ENCODE data around the gene TBL1X.
"Not testable (repeated sequence)": the region's sequence is repeated elsewhere in the genome, so short reads cannot be mapped to it uniquely, and the experiment has no call there.

The TBL1X gene

DNA sequence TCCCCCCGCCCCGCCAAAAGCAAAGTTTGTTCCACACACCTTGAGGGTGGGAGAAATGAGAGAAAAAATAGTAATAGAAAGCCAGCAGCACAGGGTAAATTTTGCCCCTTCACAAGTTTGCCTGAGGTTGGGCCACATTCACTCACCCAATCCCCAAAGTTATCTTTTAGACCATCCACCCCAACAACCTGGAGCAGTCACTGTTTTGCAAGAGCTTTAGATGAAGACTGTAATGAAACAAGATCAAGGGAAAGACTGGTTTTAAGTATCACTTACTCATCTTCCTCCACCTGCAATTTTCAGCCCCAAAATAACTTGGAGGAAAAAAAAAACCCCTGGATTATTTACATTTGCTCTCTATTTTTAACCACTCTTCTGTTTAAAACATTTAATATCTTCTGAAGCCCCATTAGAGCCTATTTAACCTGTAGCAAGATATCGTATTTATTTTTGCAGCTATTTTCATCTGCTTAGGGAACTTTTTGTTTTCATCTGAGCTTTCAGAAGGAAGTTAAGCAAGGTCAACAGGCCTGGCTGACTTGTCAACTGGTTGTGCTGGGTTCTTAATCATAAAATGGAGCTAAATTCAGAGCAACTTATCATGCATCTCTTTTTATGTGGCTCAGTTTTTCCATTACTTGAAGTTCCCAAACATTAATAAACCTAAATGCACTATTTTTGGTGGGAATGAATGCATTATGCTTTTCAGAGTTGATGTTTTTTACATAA is 24.6 kb upstream of the TBL1X start:
- no peak for DNase-seq (ENCODE audit: extremely low spot score)
- POLR2A ChIA-PET = no interaction called here
- CTCF ChIA-PET = no interaction called here
- TF ChIP-seq, protein P1, sequence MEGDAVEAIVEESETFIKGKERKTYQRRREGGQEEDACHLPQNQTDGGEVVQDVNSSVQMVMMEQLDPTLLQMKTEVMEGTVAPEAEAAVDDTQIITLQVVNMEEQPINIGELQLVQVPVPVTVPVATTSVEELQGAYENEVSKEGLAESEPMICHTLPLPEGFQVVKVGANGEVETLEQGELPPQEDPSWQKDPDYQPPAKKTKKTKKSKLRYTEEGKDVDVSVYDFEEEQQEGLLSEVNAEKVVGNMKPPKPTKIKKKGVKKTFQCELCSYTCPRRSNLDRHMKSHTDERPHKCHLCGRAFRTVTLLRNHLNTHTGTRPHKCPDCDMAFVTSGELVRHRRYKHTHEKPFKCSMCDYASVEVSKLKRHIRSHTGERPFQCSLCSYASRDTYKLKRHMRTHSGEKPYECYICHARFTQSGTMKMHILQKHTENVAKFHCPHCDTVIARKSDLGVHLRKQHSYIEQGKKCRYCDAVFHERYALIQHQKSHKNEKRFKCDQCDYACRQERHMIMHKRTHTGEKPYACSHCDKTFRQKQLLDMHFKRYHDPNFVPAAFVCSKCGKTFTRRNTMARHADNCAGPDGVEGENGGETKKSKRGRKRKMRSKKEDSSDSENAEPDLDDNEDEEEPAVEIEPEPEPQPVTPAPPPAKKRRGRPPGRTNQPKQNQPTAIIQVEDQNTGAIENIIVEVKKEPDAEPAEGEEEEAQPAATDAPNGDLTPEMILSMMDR (IDR thresholded peaks at IDR 0.05; ENCODE audit: control extremely low read depth, extremely low read depth, low read depth, missing control alignments) = no peak

DNA sequence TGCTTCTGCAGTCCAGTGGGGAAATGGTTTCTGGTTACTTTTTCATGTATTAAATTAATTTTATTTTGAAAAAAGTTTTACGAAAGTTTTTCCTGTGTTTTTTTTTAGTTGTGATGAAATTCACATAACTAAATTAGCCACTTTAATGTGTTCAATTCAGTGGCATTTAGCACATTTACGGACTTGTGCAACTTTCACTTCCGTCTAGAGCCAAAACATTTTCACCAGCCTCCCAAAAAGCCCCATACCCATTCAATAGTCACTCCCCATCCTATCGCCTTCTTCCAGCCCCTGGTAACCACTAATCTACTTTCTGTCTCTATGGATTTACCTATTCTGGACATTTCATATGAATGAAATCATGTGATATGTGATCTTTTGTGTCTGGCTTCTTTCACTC is 22.8 kb upstream of the TBL1X start:
- DNase-seq (ENCODE audit: extremely low spot score) = no peak
- TF ChIP-seq, protein P1 (IDR thresholded peaks at IDR 0.05; ENCODE audit: control extremely low read depth, extremely low read depth, low read depth, missing control alignments) = no peak
- CTCF ChIA-PET = no interaction called here
- POLR2A ChIA-PET = no interaction called here

DNA sequence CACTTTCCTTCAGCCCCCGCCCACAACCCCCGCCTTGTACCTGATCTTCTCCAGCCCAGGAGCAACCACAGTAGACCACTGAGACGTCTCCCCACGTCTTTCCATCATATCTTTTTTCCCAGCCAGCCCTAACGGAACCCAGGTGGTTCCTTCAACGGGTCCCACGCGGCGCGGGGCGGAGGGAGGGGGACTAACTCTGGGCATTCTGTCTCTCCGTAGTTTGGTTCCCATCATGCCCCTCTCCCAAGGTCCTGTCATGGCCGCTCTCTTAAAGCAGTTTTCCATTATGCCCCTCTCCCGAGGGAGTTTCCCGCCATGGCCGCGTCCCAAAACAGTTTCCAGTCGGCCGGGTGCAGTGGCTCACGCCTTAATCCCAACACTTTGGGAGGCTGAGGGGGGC is 21.5 kb upstream of the TBL1X start:
- POLR2A ChIA-PET = no interaction called here

DNA sequence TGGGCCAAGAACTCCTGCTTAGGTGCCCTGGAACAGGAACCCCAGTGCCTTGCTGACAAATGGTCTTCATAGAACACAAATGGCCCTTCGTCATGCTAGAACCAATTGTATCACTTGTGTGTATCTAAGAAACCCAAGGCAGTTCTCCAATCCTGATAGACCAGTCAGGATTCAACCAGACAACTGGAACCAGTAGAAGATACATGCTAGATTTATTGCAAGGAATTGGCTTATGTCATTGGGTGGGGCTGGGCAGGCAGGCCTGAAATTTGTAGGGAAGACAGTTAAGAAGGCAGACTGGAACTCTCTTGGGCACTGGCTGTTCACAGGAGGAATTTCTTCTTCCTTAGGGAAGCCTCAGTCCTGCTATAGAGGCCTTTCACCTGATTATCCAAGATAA is 17.0 kb upstream of the TBL1X start:
- CTCF ChIA-PET = no interaction called here
- TF ChIP-seq, protein P1 (IDR thresholded peaks at IDR 0.05; ENCODE audit: control extremely low read depth, extremely low read depth, low read depth, missing control alignments) = no peak

More for the DNA sequence above, 21.5 kb upstream of the TBL1X start:
- TF ChIP-seq, protein P1 (IDR thresholded peaks at IDR 0.05; ENCODE audit: control extremely low read depth, extremely low read depth, low read depth, missing control alignments) = no peak
- no peak for DNase-seq (ENCODE audit: extremely low spot score)
- CTCF ChIA-PET = no interaction called here

DNA sequence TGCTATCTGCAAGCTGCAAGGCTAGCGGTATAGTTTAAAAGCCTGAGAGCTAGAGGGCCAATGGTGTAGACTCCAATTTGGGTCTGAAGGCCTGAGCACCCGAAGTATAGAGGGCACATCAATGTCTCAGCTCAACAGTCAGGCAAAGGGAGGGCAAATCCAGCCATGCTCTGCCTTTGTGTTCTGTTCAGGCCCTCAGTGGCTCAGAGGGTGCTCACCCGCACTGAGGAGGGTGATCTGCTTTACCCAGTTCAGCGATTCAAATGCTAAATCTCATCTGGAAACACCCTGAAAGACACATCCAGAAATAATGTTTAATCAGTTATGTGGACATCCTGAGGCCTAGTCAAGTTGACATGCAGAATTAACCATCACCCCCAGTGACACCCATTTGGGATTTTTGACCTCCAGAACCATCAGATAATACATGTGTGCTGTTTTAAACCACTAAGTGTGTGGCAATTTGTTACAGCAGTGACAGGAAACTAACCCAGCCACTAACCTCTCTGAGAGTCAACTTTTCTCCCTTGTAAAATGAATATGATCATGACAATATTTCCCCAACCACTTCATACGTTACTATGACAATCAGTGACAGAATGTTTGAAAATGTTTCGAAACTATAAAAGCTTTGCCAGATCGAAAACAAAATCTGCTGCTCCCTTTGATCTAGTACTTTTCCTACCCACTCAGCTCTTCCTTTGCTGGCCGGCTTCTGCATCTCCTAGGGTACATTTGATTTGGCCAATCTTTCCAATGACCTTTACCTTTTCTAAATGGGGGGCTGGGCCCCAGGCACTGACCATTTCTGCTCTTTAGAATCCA is 8.4 kb upstream of the TBL1X start:
- ChIA-PET CTCF (no interaction called here), POLR2A (no interaction called here)
- TF ChIP-seq, protein P1 (IDR thresholded peaks at IDR 0.05; ENCODE audit: control extremely low read depth, extremely low read depth, low read depth, missing control alignments) = no peak
- DNase-seq (ENCODE audit: extremely low spot score) = no peak

More for the DNA sequence above, 17.0 kb upstream of the TBL1X start:
- POLR2A ChIA-PET = no interaction called here
- no peak for DNase-seq (ENCODE audit: extremely low spot score)

DNA sequence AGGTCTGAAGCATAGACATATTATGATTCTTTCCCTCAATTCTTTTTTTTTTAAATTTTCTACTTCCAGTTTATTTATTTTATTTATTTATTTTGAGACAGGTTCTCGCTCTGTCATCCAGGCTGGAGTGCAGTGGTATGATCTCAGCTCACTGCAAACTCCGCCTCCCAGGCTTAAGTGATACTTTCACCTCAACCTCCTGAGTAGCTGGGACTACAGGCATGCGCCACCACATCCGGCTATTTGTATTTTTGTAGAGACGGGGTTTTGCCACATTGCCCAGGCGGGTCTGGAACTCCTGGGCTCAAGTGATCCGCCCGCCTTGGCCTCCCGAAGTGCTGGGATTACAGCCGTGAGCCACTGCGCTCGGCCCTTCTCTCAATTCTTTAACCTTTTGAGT is 6.8 kb upstream of the TBL1X start:
- DNase-seq (ENCODE audit: extremely low spot score); POLR2A ChIA-PET: not testable (repeated sequence)
- CTCF ChIA-PET = interaction anchor here (0.6 kb wide), 1 partner anchor 146 kb away, joined by 3 read pairs; no protein-coding TSS in a partner anchor

DNA sequence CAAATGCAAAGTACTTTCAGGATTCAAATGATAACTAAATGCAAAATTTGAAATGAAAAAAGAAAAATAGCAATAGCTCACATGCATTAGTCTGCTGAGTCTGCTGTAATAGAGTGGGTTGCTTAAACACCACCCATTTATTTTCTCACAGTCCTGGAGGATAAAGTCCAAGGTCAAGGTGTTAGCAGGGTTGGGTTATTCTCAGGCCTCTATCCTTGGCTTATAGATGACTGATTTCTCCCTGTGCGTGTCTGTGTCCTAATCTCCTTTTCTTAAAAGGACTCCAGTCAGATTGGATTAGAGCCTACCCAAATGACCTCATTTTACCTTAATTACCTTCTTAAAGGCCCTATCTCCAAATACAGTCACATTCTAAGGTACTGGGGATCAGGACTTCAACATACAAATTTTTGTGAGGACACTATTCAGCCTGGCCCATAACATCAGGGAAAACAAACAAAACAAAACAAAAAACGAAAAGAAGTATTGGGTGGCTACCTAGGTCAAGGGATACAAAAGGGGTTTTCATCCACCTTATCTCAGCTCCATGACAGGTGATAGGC is 6.3 kb upstream of the TBL1X start:
- ChIA-PET CTCF (no interaction called here), POLR2A (no interaction called here)
- TF ChIP-seq, protein P1 (IDR thresholded peaks at IDR 0.05; ENCODE audit: control extremely low read depth, extremely low read depth, low read depth, missing control alignments) = no peak
- DNase-seq (ENCODE audit: extremely low spot score) = no peak

Data from GM10248 (cell line).